GM10266 (cell line): ENCODE results near the gene MYT1.

Source experiments
- DNase-seq: peaks from one replicate; pipeline ENCODE4 v3.0.0; 2012; ENCODE audit errors: extremely low spot score
- CTCF ChIP-seq: IDR thresholded peaks from 2 replicates; pipeline ENCODE4 v1.5.1; 2012; ENCODE audit warnings: mild to moderate bottlenecking, low read depth; ENCODE audit not compliant: control insufficient read depth, insufficient read depth; ENCODE audit errors: missing control alignments

The MYT1 gene

DNA sequence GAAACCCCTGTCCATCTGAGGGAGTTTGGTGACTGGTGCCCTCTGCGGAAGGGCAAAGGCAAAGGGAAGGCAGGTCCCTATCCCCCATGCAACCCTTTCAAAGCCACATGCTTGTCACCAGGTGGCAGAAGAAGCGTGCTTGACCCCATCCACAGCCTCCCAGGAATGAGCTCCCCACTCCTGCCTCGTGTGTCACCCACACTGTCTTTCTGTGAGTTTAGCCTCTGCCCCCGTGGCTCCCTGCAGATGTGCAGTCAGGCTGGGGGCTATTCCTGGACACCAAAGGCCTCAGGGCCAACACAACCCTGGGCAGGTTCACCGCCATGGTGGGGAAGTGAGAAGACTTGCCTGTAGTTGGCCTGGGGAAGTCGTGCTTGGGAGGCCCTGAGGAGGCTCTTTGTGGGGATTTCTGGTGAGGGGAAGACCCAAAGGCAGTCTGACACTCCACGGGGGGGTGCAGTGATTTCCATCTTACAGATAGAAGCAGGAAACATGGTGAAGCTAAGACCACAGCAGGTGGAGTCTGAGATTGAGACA lies 74.7 kb downstream of the MYT1 start:
- DNase-seq: peak; percentile 88
- peak; percentile 19 for TF ChIP-seq CTCF

GRCh38 chr20:64239449-64240242 lies 75.4 kb downstream of the MYT1 start:
- no peak for DNase-seq
- TF ChIP-seq CTCF: no peak

GRCh38 chr20:64240243-64241015 lies 76.2 kb downstream of the MYT1 start:
- no peak for TF ChIP-seq CTCF
- no peak for DNase-seq

- DNase-seq: no peak
- no peak for TF ChIP-seq CTCF
These were observed 76.8 kb downstream of the MYT1 start for GRCh38 chr20:64241061-64241460.

DNA sequence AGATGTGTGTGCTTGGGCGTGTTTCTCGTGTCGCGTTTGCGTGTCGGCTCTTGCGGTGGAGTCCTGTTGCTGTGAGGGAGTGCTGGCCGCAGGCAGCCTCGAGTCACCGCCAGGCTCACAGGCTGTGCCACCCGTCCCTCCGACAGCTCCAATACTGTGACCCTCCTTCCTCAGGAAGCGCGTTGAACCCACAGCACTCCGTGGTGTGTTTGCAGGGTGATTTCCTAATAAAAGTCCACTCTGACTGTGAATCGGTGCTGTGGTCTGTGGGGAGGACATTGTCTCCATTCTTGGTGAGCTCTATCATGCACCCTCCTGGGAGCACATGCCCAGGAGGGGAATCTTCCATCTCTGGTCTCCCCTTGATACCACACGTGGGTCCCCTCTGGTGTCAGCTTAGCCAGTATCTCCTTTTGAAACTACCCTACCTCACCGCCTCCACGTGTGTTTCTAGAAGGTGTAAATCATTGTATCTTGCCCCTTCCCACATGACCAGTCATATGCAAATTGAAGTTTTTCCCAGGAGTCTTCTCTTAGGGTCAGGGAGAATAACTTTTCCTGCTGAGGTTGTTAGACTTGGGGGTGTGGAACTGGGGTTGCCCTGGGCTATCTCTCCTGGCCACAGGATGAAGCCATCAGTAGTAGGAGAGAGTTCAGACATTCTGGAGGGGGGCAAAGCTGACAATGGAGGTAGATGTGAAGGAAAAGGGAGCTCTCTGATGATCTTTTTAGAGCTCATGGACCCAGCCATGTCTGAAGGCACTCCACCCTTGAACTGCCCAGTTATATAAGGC lies 77.9 kb downstream of the MYT1 start:
- TF ChIP-seq CTCF: no peak
- DNase-seq: no peak

- no peak for TF ChIP-seq CTCF
These were observed 78.7 kb downstream of the MYT1 start for GRCh38 chr20:64242797-64243475.

More at GRCh38 chr20:64242797-64243475, 78.7 kb downstream of the MYT1 start:
- DNase-seq: no peak
